Inferior parietal cortex (tissue), 1 donor: Measurements from ENCODE around the gene SLC25A2.
A peak's percentile ranks its signal among the peaks of the same experiment; 100 is the strongest.

Source experiments
- DNase-seq: peaks from one replicate; pipeline ENCODE4 v3.0.0-alpha.2; 2016; ENCODE audit errors: extremely low spot score

Gene SLC25A2

GRCh38 chr5:141313711-141314110, 9.9 kb upstream of the SLC25A2 start:
- DNase-seq, result no peak

GRCh38 chr5:141306630-141307029, 2.8 kb upstream of the SLC25A2 start:
- DNase-seq, result no peak

- DNase-seq, result peak; percentile 1
Observed at GRCh38 chr5:141298376-141298775, 5.5 kb downstream of the SLC25A2 start.

GRCh38 chr5:141272906-141273305, 30.9 kb downstream of the SLC25A2 start:
- no peak for DNase-seq

- DNase-seq, result no peak
Observed at GRCh38 chr5:141269195-141269594, 34.7 kb downstream of the SLC25A2 start.

GRCh38 chr5:141261238-141261546, 42.7 kb downstream of the SLC25A2 start:
- no peak for DNase-seq

- DNase-seq, result no peak
Observed at GRCh38 chr5:141260458-141261237, 43.2 kb downstream of the SLC25A2 start.

GRCh38 chr5:141258948-141259347, 44.9 kb downstream of the SLC25A2 start:
- DNase-seq, result no peak

- DNase-seq, result no peak
Observed at GRCh38 chr5:141258464-141258863, 45.4 kb downstream of the SLC25A2 start.
